Measurements from ENCODE around the gene ROBO2. TPM values are rescaled to one million over a fixed set of nuclear protein-coding genes. Genes with fewer than 3 reads are reported as not detected.
A peak's percentile ranks its signal among the peaks of the same experiment; 100 is the strongest.

The ROBO2 gene
- total and polyA plus RNA-seq, 11 donors: 0.04 to 0.93 (median 0.06) TPM; not detected in 6

- peaks cover 0 to 4% (median 0%) of the 10 kb centered on the region in 12 donors for H3K9me3 ChIP-seq
- 71 to 78% (median 74%) methylated on average over 5 of the region's 5 CpGs for WGBS, 4 donors
- H3K27me3 ChIP-seq: no peaks in the 10 kb centered on the region
- TF ChIP-seq CTCF (IDR thresholded peaks at IDR 0.05) (no peak), POLR2A (IDR thresholded peaks at IDR 0.05) (no peak)
- H3K27ac ChIP-seq: no peak overlapping the region
- ATAC-seq (no peak), DNase-seq (no peak)
- peaks cover 0 to 19% (median 11%) of the 10 kb centered on the region in 12 donors for H3K4me1 ChIP-seq
- intact Hi-C loops (cut with DNase I): no loop called here
- H3K4me3 ChIP-seq: no peak overlapping the region
- no peaks in the 10 kb centered on the region for H3K36me3 ChIP-seq
Measured at GRCh38 chr3:77466562-77467115, 426.7 kb downstream of the ROBO2 start.

- ATAC-seq (peak; percentile 70 to 83 (median 78)), DNase-seq (peak in 3 of 5 donors; percentile 34 to 50 (median 48))
- WGBS, 4 donors: 16 to 26% (median 21%) methylated on average over 8 of the region's 8 CpGs
- peaks cover 0 to 4% (median 0%) of the 10 kb centered on the region in 12 donors for H3K9me3 ChIP-seq
- H3K4me1 ChIP-seq: peaks cover 0 to 19% (median 11%) of the 10 kb centered on the region in 12 donors
- no peak overlapping the region for H3K4me3 ChIP-seq
- no peaks in the 10 kb centered on the region for H3K27me3 ChIP-seq
- TF ChIP-seq CTCF (IDR thresholded peaks at IDR 0.05): no peak
- TF ChIP-seq POLR2A (IDR thresholded peaks at IDR 0.05): no peak
- H3K36me3 ChIP-seq: no peaks in the 10 kb centered on the region
- peak overlapping the region in 1 of 12 donors; percentile 41 for H3K27ac ChIP-seq
- intact Hi-C loops (cut with DNase I): no loop called here
Measured at GRCh38 chr3:77467702-77468625, 428.1 kb downstream of the ROBO2 start.

GRCh38 chr3:77468626-77469020 lies 428.7 kb downstream of the ROBO2 start:
- Histone ChIP-seq H3K4me1 (peaks cover 0 to 19% (median 11%) of the 10 kb centered on the region in 12 donors), H3K4me3 (no peak overlapping the region), H3K27ac (peak overlapping the region in 1 of 12 donors; percentile 41), H3K36me3 (no peaks in the 10 kb centered on the region), H3K27me3 (no peaks in the 10 kb centered on the region), H3K9me3 (peaks cover 0 to 4% (median 0%) of the 10 kb centered on the region in 12 donors)
- ATAC-seq (no peak), DNase-seq (no peak)
- intact Hi-C loops (cut with DNase I): no loop called here
- 33 to 51% (median 40%) methylated on average over 3 of the region's 3 CpGs for WGBS, 4 donors
- TF ChIP-seq POLR2A (IDR thresholded peaks at IDR 0.05) (no peak), CTCF (IDR thresholded peaks at IDR 0.05) (no peak)

GRCh38 chr3:77475507-77475906 lies 435.6 kb downstream of the ROBO2 start:
- Histone ChIP-seq H3K27me3 (no peaks in the 10 kb centered on the region), H3K27ac (no peak overlapping the region), H3K4me1 (no peaks in the 10 kb centered on the region), H3K36me3 (no peaks in the 10 kb centered on the region), H3K4me3 (no peak overlapping the region), H3K9me3 (peaks cover 0 to 9% (median 0%) of the 10 kb centered on the region in 12 donors)
- WGBS, 4 donors: 41 to 56% (median 47%) methylated on average over 2 of the region's 2 CpGs
- TF ChIP-seq POLR2A (IDR thresholded peaks at IDR 0.05): no peak
- TF ChIP-seq CTCF (IDR thresholded peaks at IDR 0.05): no peak
- intact Hi-C loops (cut with DNase I): no loop called here
- DNase-seq (no peak), ATAC-seq (no peak)

Measured in heart left ventricle (tissue), 16 donors.